Hepatocyte (in vitro differentiated cells): ENCODE measurements around the gene OLFML1. TPM values are rescaled to one million over a fixed set of nuclear protein-coding genes. Genes with fewer than 3 reads are reported as not detected.

ENCODE experiments used
- DNase-seq: peaks from one replicate; pipeline ENCODE4 v3.0.0-alpha.2; 2016; ENCODE audit warnings: low spot score
- H2AFZ ChIP-seq: fragments of 200-600 bp; sonication (generic); 2 replicates; pipeline ENCODE4 v1.6.0; 2016; ENCODE audit warnings: antibody characterized with exemption, mild to moderate bottlenecking
- H3K27ac ChIP-seq: fragments of 200-600 bp; sonication (generic); 2 replicates; pipeline ENCODE4 v1.5.1; 2016; ENCODE audit warnings: mild to moderate bottlenecking
- H3K27me3 ChIP-seq: fragments of 200-600 bp; sonication (generic); 2 replicates; pipeline ENCODE4 v1.6.1; 2016
- H3K36me3 ChIP-seq: fragments of 200-600 bp; sonication (generic); replicated peaks from 2 replicates; pipeline ENCODE4 v1.5.1; 2016; ENCODE audit warnings: low read depth; ENCODE audit not compliant: insufficient read depth
- H3K4me1 ChIP-seq: fragments of 200-600 bp; sonication (generic); 2 replicates; pipeline ENCODE4 v1.5.1; 2016; ENCODE audit warnings: mild to moderate bottlenecking, moderate library complexity; ENCODE audit not compliant: insufficient read depth
- H3K4me2 ChIP-seq: fragments of 200-600 bp; sonication (generic); 2 replicates; pipeline ENCODE4 v1.6.0; 2016
- H3K4me3 ChIP-seq: fragments of 200-600 bp; sonication (generic); 2 replicates; pipeline ENCODE4 v1.5.1; 2016; ENCODE audit warnings: mild to moderate bottlenecking
- H3K79me2 ChIP-seq: fragments of 200-600 bp; sonication (generic); 2 replicates; pipeline ENCODE4 v1.6.0; 2017; ENCODE audit warnings: mild to moderate bottlenecking
- H3K9me2 ChIP-seq: fragments of 200-600 bp; sonication (generic); replicated peaks from 2 replicates; pipeline ENCODE4 v1.6.0; 2017; ENCODE audit warnings: mild to moderate bottlenecking; ENCODE audit not compliant: insufficient read depth
- H3K9me3 ChIP-seq: fragments of 200-600 bp; sonication (generic); 2 replicates; pipeline ENCODE4 v1.5.1; 2016; ENCODE audit warnings: low read depth, mild to moderate bottlenecking
- H4K20me1 ChIP-seq: fragments of 200-600 bp; sonication (generic); 2 replicates; pipeline ENCODE4 v1.6.0; 2016; ENCODE audit warnings: mild to moderate bottlenecking; ENCODE audit not compliant: insufficient read depth, poor library complexity, severe bottlenecking
- EZH2 ChIP-seq: fragments of 200-600 bp; sonication (generic); IDR thresholded peaks from 2 replicates; pipeline ENCODE4 v1.6.1; 2016; ENCODE audit warnings: antibody characterized with exemption, mild to moderate bottlenecking, borderline replicate concordance
- EZH2phosphoT487 ChIP-seq: fragments of 200-600 bp; sonication (generic); IDR thresholded peaks from one replicate; pipeline ENCODE4 v1.6.1; 2018; ENCODE audit warnings: antibody characterized with exemption, mild to moderate bottlenecking, low read depth, moderate library complexity; ENCODE audit not compliant: unreplicated experiment, severe bottlenecking
- WGBS: methylation state at CpG from one replicate; pipeline ENCODE4 v1.1.6; 2016; ENCODE audit warnings: low lambda C conversion rate; ENCODE audit errors: missing lambda C conversion rate; 5-methylcytosine and 5-hydroxymethylcytosine counted together
- polyA plus RNA-seq: library from polyadenylated mRNA; unstranded; fragments of >200 nt; fragmentation: Nextera tagmentation; extraction: Ambion mirVana; gene quantifications from 2 replicates; pipeline ENCODE4 v1.2.1, GENCODE V29; 2016
- total RNA-seq: library from RNA; depleted of rRNA; stranded (reverse); fragments of >200 nt; gene quantifications from 2 replicates; pipeline ENCODE4 v1.2.3, GENCODE V29; 2014
- TF ChIP-seq, protein P1 (sequence below): fragments of 200-600 bp; sonication (generic); IDR thresholded peaks from 2 replicates; pipeline ENCODE4 v1.5.1; 2016; ENCODE audit warnings: antibody characterized with exemption, mild to moderate bottlenecking; ENCODE audit not compliant: poor library complexity

OLFML1 gene
- total and polyA plus RNA-seq, 2 experiments from 2014 or later = 9.3 to 10.9 TPM

DNA sequence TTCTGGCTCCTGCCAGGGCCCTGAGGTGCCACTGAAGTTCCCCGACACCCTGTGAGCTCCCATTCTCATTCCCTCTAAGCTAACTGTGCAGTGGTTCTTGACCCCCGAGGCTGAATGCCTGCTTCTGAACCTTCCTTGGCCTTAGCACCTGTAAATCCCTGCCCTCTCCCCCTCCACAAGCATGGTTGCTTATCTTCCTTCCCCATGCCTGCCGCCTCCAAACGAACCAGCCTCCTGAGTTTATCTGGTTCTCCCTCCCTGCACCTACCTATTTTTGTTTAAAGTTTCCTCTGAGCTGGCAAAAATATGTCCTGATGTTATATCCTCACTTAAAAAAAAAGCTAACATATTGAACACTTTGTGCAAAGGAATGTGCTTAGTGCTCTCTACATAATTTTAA lies 62.4 kb downstream of the OLFML1 start:
- H3K4me1 ChIP-seq = peaks cover 14% of the 10 kb centered on the region
- H3K27ac ChIP-seq = no peak overlapping the region
- H2AFZ ChIP-seq = no peak overlapping the region
- no peak overlapping the region for H3K4me2 ChIP-seq
- H3K27me3 ChIP-seq = no peaks in the 10 kb centered on the region
- no peaks in the 10 kb centered on the region for H4K20me1 ChIP-seq
- no peaks in the 10 kb centered on the region for H3K9me2 ChIP-seq
- peaks cover 12% of the 10 kb centered on the region for H3K79me2 ChIP-seq
- no peak for DNase-seq
- TF ChIP-seq EZH2 (no peak), EZH2phosphoT487 (no peak)
- TF ChIP-seq, protein P1, sequence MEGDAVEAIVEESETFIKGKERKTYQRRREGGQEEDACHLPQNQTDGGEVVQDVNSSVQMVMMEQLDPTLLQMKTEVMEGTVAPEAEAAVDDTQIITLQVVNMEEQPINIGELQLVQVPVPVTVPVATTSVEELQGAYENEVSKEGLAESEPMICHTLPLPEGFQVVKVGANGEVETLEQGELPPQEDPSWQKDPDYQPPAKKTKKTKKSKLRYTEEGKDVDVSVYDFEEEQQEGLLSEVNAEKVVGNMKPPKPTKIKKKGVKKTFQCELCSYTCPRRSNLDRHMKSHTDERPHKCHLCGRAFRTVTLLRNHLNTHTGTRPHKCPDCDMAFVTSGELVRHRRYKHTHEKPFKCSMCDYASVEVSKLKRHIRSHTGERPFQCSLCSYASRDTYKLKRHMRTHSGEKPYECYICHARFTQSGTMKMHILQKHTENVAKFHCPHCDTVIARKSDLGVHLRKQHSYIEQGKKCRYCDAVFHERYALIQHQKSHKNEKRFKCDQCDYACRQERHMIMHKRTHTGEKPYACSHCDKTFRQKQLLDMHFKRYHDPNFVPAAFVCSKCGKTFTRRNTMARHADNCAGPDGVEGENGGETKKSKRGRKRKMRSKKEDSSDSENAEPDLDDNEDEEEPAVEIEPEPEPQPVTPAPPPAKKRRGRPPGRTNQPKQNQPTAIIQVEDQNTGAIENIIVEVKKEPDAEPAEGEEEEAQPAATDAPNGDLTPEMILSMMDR = no peak
- H3K9me3 ChIP-seq = no peaks in the 10 kb centered on the region
- H3K4me3 ChIP-seq = no peak overlapping the region
- WGBS = 73% methylated on average over 4 of the region's 4 CpGs
- H3K36me3 ChIP-seq = no peaks in the 10 kb centered on the region

DNA sequence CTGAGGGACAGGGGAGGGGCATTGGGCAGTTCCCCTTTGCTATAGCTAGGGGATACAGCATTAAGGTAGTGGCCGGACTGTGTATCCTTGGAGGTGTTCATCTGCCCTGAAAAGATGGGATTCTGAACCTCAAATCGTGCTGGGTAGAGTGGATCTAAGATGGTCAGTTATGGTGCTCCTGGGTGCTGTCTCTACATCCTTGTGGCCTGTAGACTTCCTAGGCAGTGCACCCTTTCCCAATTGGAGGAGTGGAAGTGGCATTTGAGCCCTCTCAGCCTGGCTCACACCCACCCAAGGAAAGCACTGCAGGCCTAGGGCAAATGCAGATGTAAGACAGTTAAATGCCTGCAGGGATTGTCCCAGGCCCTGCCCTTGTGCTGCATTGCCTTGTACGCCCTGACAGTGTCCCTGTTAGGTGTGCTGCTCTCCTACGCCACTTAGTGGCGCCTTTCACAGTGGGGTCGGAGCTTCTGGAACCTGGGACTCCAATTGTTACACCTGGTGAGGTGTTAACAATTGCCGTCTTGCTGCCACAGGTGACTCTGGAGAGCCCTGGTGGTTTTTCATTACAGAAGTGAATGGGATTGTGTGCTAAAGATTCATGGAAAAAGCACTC lies 63.5 kb downstream of the OLFML1 start:
- no peak overlapping the region for H3K27ac ChIP-seq
- no peak overlapping the region for H3K4me3 ChIP-seq
- peaks cover 12% of the 10 kb centered on the region for H3K79me2 ChIP-seq
- H3K4me2 ChIP-seq = no peak overlapping the region
- H3K9me3 ChIP-seq = no peaks in the 10 kb centered on the region
- no peaks in the 10 kb centered on the region for H4K20me1 ChIP-seq
- H3K27me3 ChIP-seq = no peaks in the 10 kb centered on the region
- H3K4me1 ChIP-seq = peaks cover 5% of the 10 kb centered on the region
- no peaks in the 10 kb centered on the region for H3K36me3 ChIP-seq
- peak; percentile 47 for DNase-seq
- no peaks in the 10 kb centered on the region for H3K9me2 ChIP-seq
- no peak for TF ChIP-seq EZH2
- TF ChIP-seq, protein P1 = peak; percentile 39
- 63% methylated on average over 7 of the region's 7 CpGs for WGBS
- H2AFZ ChIP-seq = no peak overlapping the region

DNA sequence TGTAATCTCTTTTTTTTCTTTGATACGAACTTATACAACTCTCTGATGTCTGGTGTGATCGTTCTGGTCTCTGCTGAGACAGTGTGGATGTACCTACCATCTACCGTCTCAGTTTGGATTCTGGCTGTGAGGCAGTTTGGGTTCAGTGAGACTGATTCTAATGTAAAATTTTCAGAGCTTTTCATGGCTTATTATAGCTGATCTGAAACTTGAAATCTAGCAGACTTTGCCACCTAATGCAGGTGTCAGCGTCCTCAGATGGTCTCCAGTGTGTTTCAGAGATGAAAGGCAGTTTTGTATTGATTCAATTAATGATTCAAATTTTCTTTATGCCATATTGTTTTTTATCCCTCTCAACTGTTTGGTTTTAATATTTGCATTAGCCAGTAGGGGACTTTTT lies 64.4 kb downstream of the OLFML1 start:
- DNase-seq = no peak
- no peaks in the 10 kb centered on the region for H3K9me3 ChIP-seq
- no peaks in the 10 kb centered on the region for H3K9me2 ChIP-seq
- no peaks in the 10 kb centered on the region for H4K20me1 ChIP-seq
- H3K36me3 ChIP-seq = no peaks in the 10 kb centered on the region
- peaks cover 12% of the 10 kb centered on the region for H3K79me2 ChIP-seq
- H3K27ac ChIP-seq = no peak overlapping the region
- H2AFZ ChIP-seq = no peak overlapping the region
- H3K27me3 ChIP-seq = no peaks in the 10 kb centered on the region
- H3K4me1 ChIP-seq = peaks cover 7% of the 10 kb centered on the region
- TF ChIP-seq, protein P1 = no peak
- no peak overlapping the region for H3K4me3 ChIP-seq
- no peak overlapping the region for H3K4me2 ChIP-seq
- 96% methylated on average over 4 of the region's 4 CpGs for WGBS

DNA sequence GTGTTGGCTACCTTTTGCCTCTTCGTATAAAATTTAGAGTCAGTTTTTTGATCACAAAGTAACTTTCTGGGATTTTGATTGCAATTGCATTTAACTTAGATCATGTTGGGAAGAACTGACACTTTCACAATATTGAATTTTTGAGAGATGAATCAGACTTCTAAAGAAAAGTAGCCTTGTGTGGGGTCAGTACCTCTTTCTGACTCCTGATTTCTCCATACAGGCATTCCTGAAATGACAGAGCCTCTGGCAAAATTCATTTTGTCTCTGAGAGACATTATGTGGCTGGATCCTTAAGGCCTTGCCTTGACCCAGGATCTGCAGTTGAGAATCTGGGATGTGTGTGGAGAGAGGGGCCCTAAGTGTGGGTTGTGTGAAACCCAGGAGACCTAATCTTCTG lies 66.3 kb downstream of the OLFML1 start:
- TF ChIP-seq EZH2 = no peak
- no peak for TF ChIP-seq EZH2phosphoT487
- TF ChIP-seq, protein P1 = no peak
- no peak overlapping the region for H3K4me2 ChIP-seq
- H3K4me3 ChIP-seq = no peak overlapping the region
- H3K4me1 ChIP-seq = peaks cover 15% of the 10 kb centered on the region
- H3K36me3 ChIP-seq = no peaks in the 10 kb centered on the region
- H3K27me3 ChIP-seq = no peaks in the 10 kb centered on the region
- no peaks in the 10 kb centered on the region for H3K9me3 ChIP-seq
- H3K79me2 ChIP-seq = peaks cover 7% of the 10 kb centered on the region
- H3K9me2 ChIP-seq = no peaks in the 10 kb centered on the region
- no peak overlapping the region for H3K27ac ChIP-seq
- DNase-seq = no peak
- H2AFZ ChIP-seq = no peak overlapping the region
- H4K20me1 ChIP-seq = no peaks in the 10 kb centered on the region
- 97% methylated on average over 1 of the region's 1 CpG for WGBS
